Activated T-helper 1 cell treated with anti-CD3 and anti-CD28 coated beads, Interleukin-12 subunit alpha, Interleukin-12 subunit beta, Interleukin-2, Interleukin-4 antibody, amounts not matched to agents 30 ng/mL and 10 ng/mL and 1 ng/mL, durations not matched to agents 14 hours and 24 hours and 36 hours (primary cell): Measurements from ENCODE around the gene CUL2. TPM values are rescaled to one million over a fixed set of nuclear protein-coding genes. Genes with fewer than 3 reads are reported as not detected.
"Not testable (repeated sequence)": the region's sequence is repeated elsewhere in the genome, so short reads cannot be mapped to it uniquely, and the experiment has no call there.

Experiments
- DNase-seq: peaks from one replicate; pipeline ENCODE4 v3.0.0; 2021; ENCODE audit warnings: low spot score
- H3K27ac Mint-ChIP-seq: one replicate; pipeline ENCODE4 v1.8.0; 2021; ENCODE audit warnings: mild to moderate bottlenecking, mixed read lengths
- H3K27me3 Mint-ChIP-seq: one replicate; pipeline ENCODE4 v1.8.0; 2022; ENCODE audit warnings: mild to moderate bottlenecking, moderate library complexity, mixed read lengths; ENCODE audit not compliant: insufficient read depth
- H3K36me3 Mint-ChIP-seq: one replicate; pipeline ENCODE4 v1.8.0; 2021; ENCODE audit warnings: low read depth, mixed read lengths
- H3K4me1 Mint-ChIP-seq: one replicate; pipeline ENCODE4 v1.8.0; 2021; ENCODE audit warnings: low read depth, mixed read lengths
- H3K4me3 Mint-ChIP-seq: one replicate; pipeline ENCODE4 v1.8.0; 2021; ENCODE audit warnings: mild to moderate bottlenecking, moderate library complexity, mixed read lengths
- H3K9me3 Mint-ChIP-seq: one replicate; pipeline ENCODE4 v1.8.0; 2021; ENCODE audit warnings: mixed read lengths
- intact Hi-C: fragments of 100-400 bp; cut with micrococcal nuclease; formaldehyde crosslinking; loops from one replicate; pipeline ENCODE4 v1.15.1; 2024
- total RNA-seq: library from RNA; stranded (reverse); gene quantifications from 2 replicates; pipeline ENCODE4 v1.2.3, GENCODE V29; 2022

Gene CUL2
- total RNA-seq, 1 donor from 2014 or later: 49.8 TPM

DNA sequence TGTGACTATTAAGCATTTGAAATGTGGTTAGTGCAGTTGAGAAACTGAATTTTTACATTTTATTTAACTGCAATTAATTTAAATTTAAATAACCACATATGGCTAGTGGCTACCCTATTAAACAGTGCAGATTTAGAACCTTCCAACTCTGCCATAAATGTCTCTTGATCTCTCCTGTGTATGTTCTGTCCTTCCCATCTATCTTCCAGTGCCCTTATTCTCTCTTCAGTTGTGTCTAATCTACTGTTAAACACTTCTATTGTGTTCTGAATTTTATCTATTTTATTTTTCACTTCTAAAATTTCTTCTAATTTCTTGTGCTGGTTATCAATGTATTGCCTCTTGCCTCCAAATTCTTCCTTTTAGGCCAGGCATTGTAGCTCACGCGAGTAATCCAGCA is 105.0 kb downstream of the CUL2 start:
- Mint-ChIP-seq H3K4me1 (no peaks in the 10 kb centered on the region), H3K9me3 (peaks cover 14% of the 10 kb centered on the region), H3K36me3 (no peaks in the 10 kb centered on the region), H3K4me3 (no peak overlapping the region), H3K27me3 (peaks cover 2% of the 10 kb centered on the region), H3K27ac (no peak overlapping the region)
- intact Hi-C loops: no loop called here
- no peak for DNase-seq

DNA sequence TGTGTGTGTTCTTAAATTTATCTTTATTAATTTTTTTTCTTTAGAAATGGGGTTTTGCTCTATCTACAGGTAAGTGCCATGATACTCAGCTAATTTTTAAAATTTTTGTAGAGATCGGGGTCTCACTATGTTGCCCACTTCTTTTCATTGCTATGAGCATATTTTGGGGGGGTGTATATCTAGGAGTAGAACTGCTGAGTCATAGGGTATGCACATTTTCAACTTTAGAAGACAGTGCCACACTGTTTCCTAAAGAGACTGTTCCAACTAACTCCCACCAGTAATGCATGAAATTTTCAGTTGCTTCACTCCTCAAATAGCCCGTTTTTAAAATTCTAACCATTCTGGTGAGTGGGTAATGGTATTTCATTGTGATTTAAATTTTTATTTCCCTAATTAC is 108.3 kb downstream of the CUL2 start:
- Mint-ChIP-seq H3K9me3 (peaks cover 14% of the 10 kb centered on the region), H3K36me3 (no peaks in the 10 kb centered on the region), H3K4me1 (no peaks in the 10 kb centered on the region), H3K4me3 (no peak overlapping the region), H3K27me3 (peaks cover 8% of the 10 kb centered on the region), H3K27ac (no peak overlapping the region)
- DNase-seq: no peak
- intact Hi-C loops: no loop called here

DNA sequence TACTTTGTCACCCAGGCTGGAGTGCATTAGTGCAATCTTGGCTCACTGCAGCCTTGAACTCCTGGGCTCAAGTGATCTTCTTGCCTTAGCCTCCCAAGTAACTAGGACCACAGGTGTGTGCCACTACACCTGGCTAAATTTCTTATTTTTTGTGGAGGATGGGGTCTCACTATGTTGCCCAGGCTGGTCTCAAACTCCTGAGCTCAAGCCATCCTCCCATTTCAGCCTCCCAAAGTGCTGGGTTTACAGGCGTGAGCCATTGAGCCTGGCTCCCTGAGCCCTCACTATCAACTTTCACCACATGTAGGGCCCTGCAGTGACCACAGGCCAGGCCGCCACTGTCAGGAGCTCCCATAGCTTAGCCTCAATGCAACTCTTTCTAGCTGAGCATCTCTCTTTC is 110.2 kb downstream of the CUL2 start:
- H3K27me3 Mint-ChIP-seq: peaks cover 8% of the 10 kb centered on the region
- no peak for DNase-seq
- H3K4me1 Mint-ChIP-seq: no peaks in the 10 kb centered on the region
- peaks cover 7% of the 10 kb centered on the region for H3K9me3 Mint-ChIP-seq
- H3K36me3 Mint-ChIP-seq: no peaks in the 10 kb centered on the region
- no peak overlapping the region for H3K27ac Mint-ChIP-seq
- intact Hi-C loops: no loop called here
- H3K4me3 Mint-ChIP-seq: no peak overlapping the region

DNA sequence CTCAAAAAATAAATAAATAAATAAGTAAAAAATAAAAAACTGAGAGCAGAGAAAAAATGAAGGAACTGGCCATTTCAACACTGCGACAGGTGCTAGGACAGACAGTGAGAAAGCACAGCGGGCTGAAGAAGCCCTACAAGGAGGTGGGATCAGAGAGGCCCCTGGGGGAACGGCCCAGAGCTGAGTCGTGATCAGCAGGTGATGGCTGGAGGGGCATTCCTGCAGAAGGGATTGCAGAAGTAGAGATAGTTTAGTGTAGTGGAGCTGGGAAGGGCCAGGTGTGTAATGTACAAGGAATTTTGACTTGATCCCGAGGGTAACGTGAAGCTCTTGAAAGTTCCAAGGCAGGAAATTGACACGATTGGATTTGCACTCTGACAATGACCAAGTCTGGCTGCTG is 112.1 kb downstream of the CUL2 start:
- peaks cover 4% of the 10 kb centered on the region for H3K9me3 Mint-ChIP-seq
- DNase-seq: no peak
- intact Hi-C loops: no loop called here
- H3K4me3 Mint-ChIP-seq: no peak overlapping the region
- no peaks in the 10 kb centered on the region for H3K36me3 Mint-ChIP-seq
- no peaks in the 10 kb centered on the region for H3K4me1 Mint-ChIP-seq
- H3K27me3 Mint-ChIP-seq: peaks cover 8% of the 10 kb centered on the region
- H3K27ac Mint-ChIP-seq: no peak overlapping the region

DNA sequence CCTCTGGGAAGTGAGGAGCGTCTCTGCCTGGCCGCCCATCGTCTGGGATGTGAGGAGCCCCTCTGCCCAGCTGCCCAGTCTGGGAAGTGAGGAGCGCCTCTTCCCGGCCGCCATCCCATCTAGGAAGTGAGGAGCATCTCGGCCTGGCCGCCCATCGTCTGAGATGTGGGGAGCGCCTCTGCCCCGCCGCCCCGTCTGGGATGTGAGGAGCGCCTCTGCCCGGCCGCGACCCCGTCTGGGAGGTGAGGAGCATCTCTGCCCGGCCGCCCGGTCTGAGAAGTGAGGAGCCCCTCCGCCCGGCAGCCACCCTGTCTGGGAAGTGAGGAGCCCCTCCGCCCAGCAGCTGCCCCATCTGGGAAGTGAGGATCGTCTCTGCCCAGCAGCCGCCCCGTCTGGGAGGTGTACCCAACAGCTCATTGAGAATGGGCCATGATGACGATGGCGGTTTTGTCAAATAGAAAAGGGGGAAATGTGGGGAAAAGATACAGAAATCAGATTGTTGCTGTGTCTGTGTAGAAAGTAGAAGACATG is 113.7 kb downstream of the CUL2 start:
- DNase-seq, H3K27ac Mint-ChIP-seq, intact Hi-C loops, H3K4me3 Mint-ChIP-seq, H3K4me1 Mint-ChIP-seq, H3K36me3 Mint-ChIP-seq, H3K27me3 Mint-ChIP-seq, H3K9me3 Mint-ChIP-seq: not testable (repeated sequence)

DNA sequence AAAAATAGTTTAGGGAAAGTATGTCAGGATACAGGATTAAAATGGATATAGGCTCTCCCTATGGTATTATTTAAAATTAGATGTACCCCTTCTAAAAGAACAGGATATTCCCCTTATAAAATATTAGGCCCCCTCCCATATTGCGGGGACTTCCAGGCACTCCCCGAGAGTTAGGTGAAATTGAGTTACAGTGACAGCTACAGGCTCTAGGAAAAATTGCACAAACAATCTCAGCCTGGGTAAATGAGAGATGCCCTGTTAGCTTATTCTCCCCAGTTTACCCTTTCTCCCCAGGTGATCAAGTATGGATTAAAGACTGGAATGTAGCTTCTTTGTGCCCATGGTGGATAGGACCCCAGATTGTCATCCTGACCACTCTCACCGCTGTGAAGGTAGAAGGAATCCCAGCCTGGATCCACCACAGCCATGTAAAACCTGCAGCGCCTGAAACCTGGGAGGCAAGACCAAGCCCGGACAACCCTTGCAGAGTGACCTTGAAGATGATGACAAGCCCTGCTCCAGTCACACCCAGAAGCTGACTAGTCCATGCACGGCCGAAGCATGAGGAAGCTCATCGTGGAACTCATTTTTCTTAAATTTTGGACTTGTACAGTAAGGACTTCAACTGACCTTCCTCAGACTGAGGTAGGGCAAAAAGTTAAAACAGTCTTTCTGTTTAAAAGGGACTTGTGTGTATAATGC is 115.6 kb downstream of the CUL2 start:
- DNase-seq, H3K27me3 Mint-ChIP-seq, H3K4me1 Mint-ChIP-seq, H3K9me3 Mint-ChIP-seq, H3K27ac Mint-ChIP-seq, intact Hi-C loops, H3K4me3 Mint-ChIP-seq, H3K36me3 Mint-ChIP-seq: not testable (repeated sequence)

DNA sequence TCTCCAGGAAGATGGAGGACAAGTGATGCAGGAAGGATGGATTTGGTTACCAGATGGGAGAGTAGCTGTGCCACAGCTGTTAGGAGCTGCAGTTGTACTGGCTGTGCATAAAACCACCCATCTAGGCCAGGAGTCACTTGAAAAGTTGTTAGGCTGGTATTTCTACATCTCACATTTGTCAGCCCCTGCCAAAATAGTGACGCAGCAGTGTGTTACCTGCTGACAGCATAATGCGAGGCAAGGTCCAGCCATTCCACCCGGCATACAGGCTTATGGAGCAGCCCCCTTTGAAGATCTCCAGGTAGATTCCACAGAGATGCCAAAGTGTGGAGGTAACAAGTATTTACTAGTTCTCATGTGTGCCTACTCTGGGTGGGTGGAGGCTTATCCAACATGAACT is 116.4 kb downstream of the CUL2 start:
- not testable (repeated sequence) for H3K27me3 Mint-ChIP-seq, H3K36me3 Mint-ChIP-seq, H3K27ac Mint-ChIP-seq

DNA sequence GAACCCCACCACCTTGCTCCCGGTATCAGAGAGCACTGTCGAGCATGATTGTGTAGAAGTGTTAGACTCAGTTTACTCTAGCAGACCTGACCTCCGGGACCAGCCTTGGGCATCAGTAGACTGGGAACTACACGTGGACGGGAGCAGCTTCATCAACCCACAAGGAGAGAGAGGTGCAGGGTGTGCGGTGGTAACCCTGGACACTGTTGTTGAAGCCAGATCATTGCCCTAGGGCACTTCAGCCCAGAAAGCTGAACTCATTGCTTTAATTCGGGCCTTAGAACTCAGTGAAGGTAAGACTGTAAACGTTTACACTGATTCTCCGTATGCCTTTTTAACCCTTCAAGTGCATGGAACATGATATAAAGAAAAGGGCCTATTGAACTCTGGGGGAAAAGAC is 117.0 kb downstream of the CUL2 start:
- not testable (repeated sequence) for H3K4me3 Mint-ChIP-seq, H3K36me3 Mint-ChIP-seq, DNase-seq

More for the DNA sequence above, 116.4 kb downstream of the CUL2 start:
- DNase-seq, H3K4me1 Mint-ChIP-seq, H3K4me3 Mint-ChIP-seq, H3K9me3 Mint-ChIP-seq, intact Hi-C loops: not testable (repeated sequence)

DNA sequence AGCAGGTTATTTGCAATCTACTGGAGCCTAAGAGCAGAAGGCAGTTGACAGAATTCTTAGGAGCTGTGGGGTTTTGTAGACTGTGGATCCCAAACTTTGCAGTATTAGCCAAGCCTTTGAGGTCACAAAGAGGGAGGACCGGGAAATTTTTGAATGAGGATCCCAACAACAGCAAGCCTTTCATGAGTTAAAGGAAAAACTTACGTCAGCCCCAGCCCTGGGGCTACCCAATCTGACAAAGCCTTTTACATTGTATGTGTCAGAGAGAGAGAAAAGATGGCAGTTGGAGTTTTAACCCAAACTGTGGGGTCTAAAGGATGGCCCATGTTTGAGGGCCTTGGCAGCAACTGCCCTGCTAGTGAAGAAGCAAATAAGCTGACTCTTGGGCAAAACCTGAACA is 117.5 kb downstream of the CUL2 start:
- H3K4me1 Mint-ChIP-seq, H3K4me3 Mint-ChIP-seq, H3K27ac Mint-ChIP-seq, intact Hi-C loops, DNase-seq, H3K27me3 Mint-ChIP-seq, H3K36me3 Mint-ChIP-seq, H3K9me3 Mint-ChIP-seq: not testable (repeated sequence)

More for the DNA sequence above, 117.0 kb downstream of the CUL2 start:
- H3K4me1 Mint-ChIP-seq, H3K27me3 Mint-ChIP-seq, H3K27ac Mint-ChIP-seq, intact Hi-C loops, H3K9me3 Mint-ChIP-seq: not testable (repeated sequence)

DNA sequence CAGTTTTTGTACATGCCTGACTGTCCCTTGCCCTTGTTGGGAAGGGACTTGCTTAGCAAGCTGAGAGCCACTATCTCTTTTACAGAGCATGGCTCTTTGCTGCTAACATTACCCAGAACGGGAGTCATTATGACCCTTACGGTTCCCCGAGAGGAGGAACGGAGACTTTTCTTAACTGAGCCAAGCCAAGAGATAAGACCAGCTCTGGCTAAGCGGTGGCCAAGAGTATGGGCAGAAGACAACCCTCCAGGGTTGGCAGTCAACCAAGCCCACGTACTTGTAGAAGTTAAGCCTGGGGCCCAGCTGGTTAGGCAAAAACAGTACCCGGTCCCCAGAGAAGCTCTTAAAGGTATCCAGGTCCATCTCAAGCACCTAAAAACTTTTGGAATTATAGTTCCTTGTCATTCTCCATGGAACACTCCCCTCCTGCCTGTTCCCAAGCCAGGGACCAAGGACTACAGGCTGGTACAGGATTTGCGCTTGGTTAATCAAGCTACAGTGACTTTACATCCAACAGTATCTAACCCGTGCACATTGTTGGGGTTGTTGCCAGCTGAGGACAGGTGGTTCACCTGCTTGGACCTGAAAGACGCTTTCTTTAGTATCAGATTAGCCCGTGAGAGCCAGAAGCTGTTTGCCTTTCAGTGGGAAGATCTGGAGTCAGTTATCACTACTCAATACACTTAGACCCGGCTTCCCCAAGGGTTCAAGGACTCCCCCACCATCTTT is 118.4 kb downstream of the CUL2 start:
- H3K9me3 Mint-ChIP-seq, DNase-seq, H3K27ac Mint-ChIP-seq, H3K4me1 Mint-ChIP-seq, H3K4me3 Mint-ChIP-seq, intact Hi-C loops, H3K27me3 Mint-ChIP-seq, H3K36me3 Mint-ChIP-seq: not testable (repeated sequence)

DNA sequence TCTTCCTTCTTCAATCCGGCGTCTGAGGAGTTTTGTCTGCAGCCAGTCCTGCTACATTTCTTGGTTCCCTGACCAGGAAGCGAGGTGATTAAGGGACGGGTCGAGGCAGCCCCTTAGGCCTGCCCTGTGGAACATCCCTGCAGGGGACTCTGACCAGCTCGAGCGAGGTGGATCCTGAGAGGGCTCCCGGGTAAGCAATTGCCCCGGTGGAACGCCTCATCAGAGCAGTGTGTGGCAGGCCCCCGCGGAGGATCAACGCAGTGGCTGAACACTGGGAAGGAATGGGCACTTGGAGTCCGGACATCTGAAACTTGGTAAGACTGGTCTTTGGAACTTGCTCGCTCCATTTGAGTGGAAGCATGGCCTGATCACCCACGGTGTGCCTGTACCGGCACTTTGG is 121.0 kb downstream of the CUL2 start:
- peaks cover 1% of the 10 kb centered on the region for H3K27me3 Mint-ChIP-seq
- H3K4me1 Mint-ChIP-seq: no peaks in the 10 kb centered on the region
- intact Hi-C loops: no loop called here
- no peaks in the 10 kb centered on the region for H3K36me3 Mint-ChIP-seq
- no peak for DNase-seq
- H3K9me3 Mint-ChIP-seq: no peaks in the 10 kb centered on the region
- no peak overlapping the region for H3K27ac Mint-ChIP-seq
- no peak overlapping the region for H3K4me3 Mint-ChIP-seq

DNA sequence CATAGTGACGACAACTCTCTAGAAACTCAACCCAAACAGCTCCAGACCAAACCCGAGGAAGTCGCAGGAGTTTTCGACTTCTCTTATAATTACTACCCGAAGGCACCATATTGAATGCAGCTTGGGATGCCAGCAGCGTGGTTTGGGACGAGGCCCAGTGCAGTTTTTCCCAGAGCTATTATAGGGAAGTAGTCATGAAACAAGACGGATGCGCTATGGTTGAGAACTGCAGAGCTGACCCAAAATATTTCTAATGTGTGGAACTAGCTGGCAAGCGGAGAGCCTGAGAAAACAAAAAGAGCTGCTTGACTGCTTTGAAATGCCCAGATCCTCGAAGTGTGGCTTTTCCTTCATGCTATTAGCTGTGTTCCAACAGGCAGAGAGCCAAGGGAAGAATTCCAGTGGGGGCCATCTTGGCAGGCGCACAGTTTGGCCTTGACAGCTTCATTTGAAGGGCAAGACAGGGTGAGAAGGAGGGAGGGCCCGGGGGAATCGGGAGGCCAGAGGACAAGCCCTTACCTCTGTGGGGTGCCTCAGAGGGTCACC is 122.7 kb downstream of the CUL2 start:
- Mint-ChIP-seq H3K27ac (no peak overlapping the region), H3K9me3 (no peaks in the 10 kb centered on the region), H3K4me1 (no peaks in the 10 kb centered on the region), H3K27me3 (peaks cover 1% of the 10 kb centered on the region), H3K4me3 (no peak overlapping the region), H3K36me3 (no peaks in the 10 kb centered on the region)
- intact Hi-C loops: no loop called here
- no peak for DNase-seq

DNA sequence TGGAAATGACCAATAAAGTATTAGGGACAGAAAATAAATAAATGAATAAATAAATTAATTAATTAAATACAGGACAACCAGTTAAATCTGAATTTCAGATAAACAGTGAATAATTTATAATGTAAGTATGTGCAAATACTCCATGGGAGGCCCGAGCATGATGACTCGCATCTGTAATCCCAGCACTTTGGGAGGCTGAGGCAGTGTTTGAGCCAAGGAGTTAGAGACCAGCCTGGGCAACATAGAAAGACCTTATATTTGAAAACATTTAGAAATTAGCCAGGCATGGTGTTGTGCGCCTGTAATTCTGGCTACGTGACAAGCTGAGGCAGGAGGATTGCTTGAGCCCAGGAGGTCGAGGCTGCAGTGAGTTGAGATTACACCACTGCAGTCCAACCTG is 123.7 kb downstream of the CUL2 start:
- Mint-ChIP-seq H3K36me3 (no peaks in the 10 kb centered on the region), H3K4me3 (no peak overlapping the region), H3K9me3 (no peaks in the 10 kb centered on the region), H3K27ac (no peak overlapping the region), H3K27me3 (peaks cover 1% of the 10 kb centered on the region), H3K4me1 (no peaks in the 10 kb centered on the region)
- intact Hi-C loops: no loop called here
- no peak for DNase-seq
